Effector memory CD8-positive, alpha-beta T cell (primary cell): ENCODE measurements around the gene PLEKHA5.

Experiments
- ATAC-seq: fragments of 150-1000 bp; cut with Tn5 transposase; replicated peaks from 2 replicates; pipeline ENCODE4 v1.10.0; 2021; ENCODE audit warnings: mild to moderate bottlenecking, moderate library complexity
- DNase-seq, 3 experiments: peaks; one replicate each; pipeline ENCODE4 v3.0.0; 2021
- H3K27ac Mint-ChIP-seq, 2 donors: one replicate each; pipeline ENCODE4 v1.8.0; 2022; ENCODE audit warnings: mild to moderate bottlenecking in 2 of 2, mixed read lengths in 2 of 2, moderate library complexity in 2 of 2
- H3K27me3 Mint-ChIP-seq, 2 donors: one replicate each; pipeline ENCODE4 v1.8.0; 2022; ENCODE audit warnings: mixed read lengths in 2 of 2
- H3K36me3 Mint-ChIP-seq: one replicate; pipeline ENCODE4 v1.8.0; 2022; ENCODE audit warnings: mild to moderate bottlenecking, moderate library complexity, mixed read lengths; ENCODE audit not compliant: insufficient read depth
- H3K4me1 Mint-ChIP-seq, 2 donors: one replicate each; pipeline ENCODE4 v1.8.0; 2022; ENCODE audit warnings: low read depth in 2 of 2, mixed read lengths in 2 of 2
- H3K4me3 Mint-ChIP-seq, 2 donors: one replicate each; pipeline ENCODE4 v1.8.0; 2022; ENCODE audit warnings: mild to moderate bottlenecking in 2 of 2, mixed read lengths in 2 of 2, moderate library complexity in 2 of 2
- H3K9me3 Mint-ChIP-seq, 2 donors: one replicate each; pipeline ENCODE4 v1.8.0; 2022; ENCODE audit warnings: mixed read lengths in 2 of 2

PLEKHA5 gene

DNA sequence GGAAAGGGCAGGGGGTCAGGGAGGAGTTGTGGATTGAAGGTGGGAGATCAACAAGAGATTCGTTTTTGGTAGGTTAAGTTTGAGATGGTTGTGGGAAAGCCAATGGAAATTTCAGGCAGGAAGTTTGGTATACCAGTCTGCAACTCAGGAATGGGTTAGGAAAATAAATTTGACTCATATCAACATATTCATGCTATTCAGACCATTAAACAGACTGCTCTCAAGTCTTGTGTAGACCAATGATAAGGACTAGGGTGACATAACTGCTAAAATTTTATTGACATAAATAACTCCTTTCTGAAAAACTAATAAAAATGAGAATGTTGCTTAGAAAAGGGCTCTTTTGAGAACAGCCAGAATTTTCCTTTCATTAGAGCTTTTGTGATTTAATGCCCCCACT is 60.0 kb downstream of the PLEKHA5 start:
- H3K27ac Mint-ChIP-seq = no peak overlapping the region
- H3K36me3 Mint-ChIP-seq = no peaks in the 10 kb centered on the region
- no peak for ATAC-seq

DNA sequence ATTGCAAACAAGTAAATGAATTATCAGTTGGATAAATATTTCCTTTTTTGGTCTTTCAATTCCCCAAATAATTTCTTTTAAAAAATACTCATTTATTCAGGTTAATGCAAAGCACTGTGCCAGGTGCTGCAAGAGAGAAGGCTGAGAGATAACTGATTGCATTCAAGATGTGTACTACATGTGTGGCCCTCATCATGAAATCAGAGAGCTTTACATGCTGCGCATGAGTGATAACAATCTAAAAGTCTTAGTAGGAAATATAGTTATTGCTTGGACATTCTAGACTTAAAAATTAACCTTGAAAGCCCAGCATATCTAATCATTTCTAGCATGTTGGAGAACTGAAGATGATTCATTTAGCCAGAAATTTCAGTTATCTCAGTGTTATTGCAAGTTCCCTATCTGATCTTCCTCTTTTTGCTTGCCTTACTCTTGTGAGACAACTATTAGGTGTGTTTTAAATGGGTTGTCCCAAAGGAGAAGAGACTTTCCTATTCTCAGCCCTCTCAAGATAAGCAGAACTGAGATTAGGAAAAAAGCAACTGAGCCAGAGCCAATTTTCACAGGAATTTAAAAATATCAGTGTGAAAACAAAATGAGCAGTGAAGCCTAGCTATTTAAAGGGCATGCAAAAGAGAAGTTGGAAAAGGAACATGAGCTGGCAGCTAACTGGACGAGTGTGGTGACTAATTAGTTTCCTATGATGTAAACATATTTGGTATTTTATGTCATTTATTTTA is 60.9 kb downstream of the PLEKHA5 start:
- ATAC-seq (no peak), DNase-seq (no peak)
- H3K9me3 Mint-ChIP-seq = no peaks in the 10 kb centered on the region
- H3K27me3 Mint-ChIP-seq = no peaks in the 10 kb centered on the region
- no peak overlapping the region for H3K27ac Mint-ChIP-seq
- H3K36me3 Mint-ChIP-seq = no peaks in the 10 kb centered on the region
- no peak overlapping the region for H3K4me3 Mint-ChIP-seq
- peaks cover 0 to 3% of the 10 kb centered on the region in 2 donors for H3K4me1 Mint-ChIP-seq

More for the DNA sequence above, 60.0 kb downstream of the PLEKHA5 start:
- DNase-seq = no peak
- H3K9me3 Mint-ChIP-seq = no peaks in the 10 kb centered on the region
- H3K4me3 Mint-ChIP-seq = no peak overlapping the region
- no peaks in the 10 kb centered on the region for H3K27me3 Mint-ChIP-seq
- peaks cover 0 to 3% of the 10 kb centered on the region in 2 donors for H3K4me1 Mint-ChIP-seq

DNA sequence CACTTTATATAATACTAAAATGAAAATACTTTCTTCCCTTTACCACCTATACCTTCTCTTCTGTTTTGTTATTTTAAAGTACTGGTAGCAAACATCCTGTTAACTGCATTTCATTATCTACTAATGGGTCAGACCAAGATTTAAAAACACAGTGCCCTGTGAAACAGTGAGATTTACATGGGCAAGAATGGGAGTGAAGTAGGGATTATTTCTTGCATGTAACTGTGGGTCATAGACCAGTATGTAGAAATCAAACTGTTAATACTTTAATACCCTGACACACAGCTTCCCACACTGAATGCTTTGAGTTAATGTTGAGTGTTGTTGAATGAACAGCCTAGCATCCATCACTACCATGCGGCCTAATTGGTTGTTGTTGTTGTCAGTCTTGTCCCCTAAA is 61.6 kb downstream of the PLEKHA5 start:
- ATAC-seq (no peak), DNase-seq (no peak)
- Mint-ChIP-seq H3K4me3 (no peak overlapping the region), H3K36me3 (no peaks in the 10 kb centered on the region), H3K4me1 (peaks cover 0 to 3% of the 10 kb centered on the region in 2 donors), H3K27me3 (no peaks in the 10 kb centered on the region), H3K9me3 (no peaks in the 10 kb centered on the region), H3K27ac (no peak overlapping the region)

GRCh38 chr12:19191563-19191962 is 62.0 kb downstream of the PLEKHA5 start:
- DNase-seq = no peak
- H3K4me3 Mint-ChIP-seq = no peak overlapping the region
- no peak for ATAC-seq
- no peaks in the 10 kb centered on the region for H3K9me3 Mint-ChIP-seq
- H3K4me1 Mint-ChIP-seq = peaks cover 0 to 2% of the 10 kb centered on the region in 2 donors
- H3K27ac Mint-ChIP-seq = no peak overlapping the region
- no peaks in the 10 kb centered on the region for H3K36me3 Mint-ChIP-seq
- no peaks in the 10 kb centered on the region for H3K27me3 Mint-ChIP-seq

- Mint-ChIP-seq H3K4me1 (no peaks in the 10 kb centered on the region), H3K27me3 (no peaks in the 10 kb centered on the region), H3K9me3 (no peaks in the 10 kb centered on the region), H3K4me3 (no peak overlapping the region), H3K36me3 (no peaks in the 10 kb centered on the region), H3K27ac (no peak overlapping the region)
- ATAC-seq (no peak), DNase-seq (no peak)
These were observed 63.2 kb downstream of the PLEKHA5 start for GRCh38 chr12:19192710-19193109.

DNA sequence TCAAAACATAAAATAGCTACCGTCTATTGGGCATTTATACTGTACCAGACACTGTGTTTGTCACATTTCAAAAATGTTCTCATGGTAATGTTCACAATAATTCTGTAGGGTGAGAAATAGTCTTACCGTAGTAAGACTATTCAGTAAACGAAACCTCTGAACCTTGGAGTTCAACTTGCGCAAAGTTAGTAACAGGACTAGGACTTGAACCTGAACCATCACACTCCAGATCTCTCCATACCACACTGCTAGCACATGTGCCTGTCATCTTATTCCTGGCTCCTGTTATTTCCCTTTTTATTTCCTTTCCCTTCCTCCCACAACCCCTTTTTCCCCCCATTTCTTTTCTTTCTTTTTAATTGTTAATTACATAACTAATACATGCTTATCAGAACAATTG is 65.4 kb downstream of the PLEKHA5 start:
- Mint-ChIP-seq H3K27ac (no peak overlapping the region), H3K4me3 (no peak overlapping the region)
- ATAC-seq = no peak

DNA sequence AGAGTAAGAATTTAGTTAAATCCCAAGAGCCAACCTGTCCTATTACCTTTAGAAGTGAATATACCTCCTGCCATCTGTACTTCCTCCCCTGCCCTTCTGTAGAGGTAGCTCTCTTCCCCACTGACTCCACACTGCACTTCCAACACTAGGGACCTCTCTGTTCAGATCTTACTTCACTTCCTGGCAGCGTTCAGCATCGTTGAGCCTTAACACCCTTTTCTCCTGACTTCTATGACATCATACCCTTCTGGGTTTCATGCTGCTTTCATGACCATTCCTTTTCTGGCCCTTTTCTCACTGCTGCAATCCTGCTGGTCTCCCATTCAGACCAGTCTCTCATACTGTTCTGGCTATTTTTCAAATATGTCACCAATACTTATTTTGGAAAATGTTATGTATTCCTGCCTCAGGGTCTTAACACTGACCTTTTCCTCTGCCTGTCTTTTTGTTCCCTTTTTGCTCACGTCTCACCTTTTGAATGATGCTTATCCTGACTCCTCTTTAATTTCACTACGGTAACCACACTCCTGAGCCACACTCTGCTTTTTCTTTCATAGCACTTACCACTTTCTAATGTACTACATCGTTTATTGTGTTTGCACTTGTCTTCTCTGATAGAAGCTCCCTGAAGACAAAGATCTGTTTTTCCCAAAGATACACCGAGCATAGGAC is 67.6 kb downstream of the PLEKHA5 start:
- ATAC-seq (no peak), DNase-seq (no peak)
- Mint-ChIP-seq H3K27me3 (no peaks in the 10 kb centered on the region), H3K27ac (no peak overlapping the region), H3K4me1 (no peaks in the 10 kb centered on the region), H3K9me3 (no peaks in the 10 kb centered on the region), H3K4me3 (no peak overlapping the region), H3K36me3 (no peaks in the 10 kb centered on the region)

More for the DNA sequence above, 65.4 kb downstream of the PLEKHA5 start:
- Mint-ChIP-seq H3K36me3 (no peaks in the 10 kb centered on the region), H3K9me3 (no peaks in the 10 kb centered on the region), H3K27me3 (no peaks in the 10 kb centered on the region), H3K4me1 (no peaks in the 10 kb centered on the region)
- DNase-seq = no peak

DNA sequence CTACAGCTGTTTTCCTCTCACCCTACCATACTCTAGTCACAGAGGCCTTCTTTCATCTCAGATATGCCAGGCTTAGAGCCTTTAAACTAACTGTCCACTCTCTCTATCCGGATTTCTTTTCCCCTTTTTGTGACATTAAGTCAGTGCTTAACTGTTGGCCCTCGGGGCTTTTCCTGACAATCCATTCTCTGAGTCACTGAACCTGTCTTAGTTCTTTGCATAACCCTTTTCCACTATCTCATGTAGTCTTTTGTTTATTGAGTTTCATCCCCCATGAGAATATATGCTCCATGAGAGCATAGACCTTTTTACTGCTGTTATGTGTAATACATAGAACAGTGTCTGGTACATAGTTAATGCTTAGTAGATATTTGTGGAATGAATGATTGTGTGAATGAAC is 68.7 kb downstream of the PLEKHA5 start:
- Mint-ChIP-seq H3K4me3 (no peak overlapping the region), H3K4me1 (peaks cover 0 to 2% of the 10 kb centered on the region in 2 donors), H3K27me3 (no peaks in the 10 kb centered on the region), H3K27ac (no peak overlapping the region), H3K9me3 (no peaks in the 10 kb centered on the region), H3K36me3 (no peaks in the 10 kb centered on the region)
- ATAC-seq (no peak), DNase-seq (no peak)

- ATAC-seq (no peak), DNase-seq (no peak)
- peaks cover 0 to 5% of the 10 kb centered on the region in 2 donors for H3K4me1 Mint-ChIP-seq
- no peaks in the 10 kb centered on the region for H3K36me3 Mint-ChIP-seq
- no peak overlapping the region for H3K27ac Mint-ChIP-seq
- H3K4me3 Mint-ChIP-seq = no peak overlapping the region
- H3K9me3 Mint-ChIP-seq = no peaks in the 10 kb centered on the region
- H3K27me3 Mint-ChIP-seq = no peaks in the 10 kb centered on the region
These were observed 69.8 kb downstream of the PLEKHA5 start for GRCh38 chr12:19199332-19199731.

DNA sequence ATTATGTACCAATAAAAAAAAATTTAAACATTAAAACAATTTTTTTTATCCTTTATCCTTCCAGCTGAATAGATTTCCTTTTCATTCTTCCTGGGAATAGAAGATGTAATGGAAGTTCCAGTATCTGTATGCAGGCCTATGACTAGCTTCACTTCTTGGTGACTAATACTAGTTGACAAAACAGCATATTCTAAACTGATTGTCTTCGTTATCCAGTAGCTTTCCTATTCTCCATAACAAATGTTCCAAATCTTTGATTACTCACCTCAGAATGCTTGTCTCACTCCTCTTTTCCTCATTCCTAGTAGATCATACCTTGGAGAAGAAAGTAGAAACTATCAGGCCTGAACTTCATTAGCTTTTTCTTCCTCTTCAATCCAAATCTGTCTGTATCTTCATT is 70.7 kb downstream of the PLEKHA5 start:
- Mint-ChIP-seq H3K4me3 (no peak overlapping the region), H3K4me1 (peaks cover 0 to 5% of the 10 kb centered on the region in 2 donors), H3K27me3 (no peaks in the 10 kb centered on the region), H3K9me3 (no peaks in the 10 kb centered on the region), H3K36me3 (no peaks in the 10 kb centered on the region), H3K27ac (no peak overlapping the region)
- ATAC-seq (no peak), DNase-seq (no peak)

DNA sequence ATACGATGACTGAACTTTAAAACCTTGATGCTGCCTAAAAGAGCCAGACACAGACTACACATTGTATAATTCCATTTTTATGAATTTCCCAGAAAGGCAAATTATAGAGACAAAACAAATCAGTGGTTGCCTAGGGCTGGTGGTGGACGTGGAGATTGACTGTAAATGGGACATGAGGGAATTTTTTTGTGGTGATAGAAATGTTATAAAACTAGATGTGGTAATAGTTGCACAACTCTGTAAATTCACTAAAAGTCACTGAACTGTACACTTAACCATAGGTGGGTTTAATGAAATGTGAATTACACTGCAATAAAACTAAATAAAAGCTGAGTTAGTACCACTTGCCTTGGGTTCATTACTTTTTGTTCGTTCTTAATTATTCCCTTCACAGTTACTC is 72.1 kb downstream of the PLEKHA5 start:
- DNase-seq (no peak), ATAC-seq (no peak)
- H3K9me3 Mint-ChIP-seq = no peaks in the 10 kb centered on the region
- no peaks in the 10 kb centered on the region for H3K27me3 Mint-ChIP-seq
- H3K27ac Mint-ChIP-seq = no peak overlapping the region
- no peak overlapping the region for H3K4me3 Mint-ChIP-seq
- no peaks in the 10 kb centered on the region for H3K36me3 Mint-ChIP-seq
- peaks cover 0 to 5% of the 10 kb centered on the region in 2 donors for H3K4me1 Mint-ChIP-seq

- H3K36me3 Mint-ChIP-seq = no peaks in the 10 kb centered on the region
- DNase-seq = no peak
- H3K4me1 Mint-ChIP-seq = peaks cover 0 to 5% of the 10 kb centered on the region in 2 donors
- no peak for ATAC-seq
- H3K27me3 Mint-ChIP-seq = no peaks in the 10 kb centered on the region
- H3K27ac Mint-ChIP-seq = no peak overlapping the region
- H3K9me3 Mint-ChIP-seq = no peaks in the 10 kb centered on the region
- no peak overlapping the region for H3K4me3 Mint-ChIP-seq
These were observed 73.5 kb downstream of the PLEKHA5 start for GRCh38 chr12:19203013-19203412.

GRCh38 chr12:19203539-19204506 is 74.3 kb downstream of the PLEKHA5 start:
- Mint-ChIP-seq H3K36me3 (no peaks in the 10 kb centered on the region), H3K27ac (no peak overlapping the region), H3K4me1 (peaks cover 0 to 5% of the 10 kb centered on the region in 2 donors), H3K4me3 (no peak overlapping the region), H3K27me3 (no peaks in the 10 kb centered on the region), H3K9me3 (no peaks in the 10 kb centered on the region)
- DNase-seq (no peak), ATAC-seq (no peak)
